HG03342 (cell line): ENCODE measurements around the gene MAPK12.
"Not testable (repeated sequence)": the region's sequence is repeated elsewhere in the genome, so short reads cannot be mapped to it uniquely, and the experiment has no call there.

Source experiments
- ATAC-seq: cut with Tn5 transposase; IDR thresholded peaks from one replicate; pipeline ENCODE4 v1.9.1; 2021; ENCODE audit warnings: mild to moderate bottlenecking, moderate library complexity; ENCODE audit not compliant: unreplicated experiment

Gene MAPK12

DNA sequence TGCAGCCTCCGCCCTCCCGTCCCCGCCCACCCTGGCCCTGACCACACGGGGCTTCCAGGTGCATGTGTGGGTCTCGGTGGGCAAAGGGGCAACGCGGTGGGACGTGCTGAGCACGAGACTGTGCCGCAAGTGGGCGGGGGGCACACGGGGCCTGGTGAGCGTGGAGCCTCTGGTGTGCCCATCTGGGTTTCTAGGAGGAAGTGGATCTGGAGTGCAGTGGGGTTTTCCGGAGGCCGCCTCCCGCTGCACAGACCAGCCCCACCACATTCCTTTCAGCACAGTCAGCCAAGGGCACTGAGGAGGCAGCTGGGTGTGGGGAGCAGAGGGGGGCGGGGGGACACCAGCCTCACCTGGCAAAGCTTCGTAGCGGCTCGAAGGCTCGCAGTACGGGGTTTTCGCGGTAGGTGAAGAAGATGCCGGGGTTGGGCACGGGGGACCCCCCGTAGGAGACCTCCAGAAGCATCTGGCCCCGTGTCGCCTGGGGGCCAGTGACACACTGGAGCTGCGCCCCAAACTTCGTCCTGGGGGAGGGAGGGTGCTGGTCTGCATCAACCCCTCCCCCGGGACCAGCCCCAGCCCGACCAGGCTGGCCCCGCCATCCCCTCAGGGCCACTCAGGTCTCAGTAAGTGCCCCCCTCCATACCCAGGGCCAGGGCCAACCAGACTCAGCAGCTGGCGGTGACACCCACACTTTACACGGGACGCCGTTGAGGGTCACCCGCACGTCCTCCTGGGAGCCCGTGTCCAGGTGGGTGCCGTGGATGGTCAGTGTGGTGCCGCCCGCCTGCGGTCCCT lies 21.1 kb upstream of the MAPK12 start:
- no peak for ATAC-seq

DNA sequence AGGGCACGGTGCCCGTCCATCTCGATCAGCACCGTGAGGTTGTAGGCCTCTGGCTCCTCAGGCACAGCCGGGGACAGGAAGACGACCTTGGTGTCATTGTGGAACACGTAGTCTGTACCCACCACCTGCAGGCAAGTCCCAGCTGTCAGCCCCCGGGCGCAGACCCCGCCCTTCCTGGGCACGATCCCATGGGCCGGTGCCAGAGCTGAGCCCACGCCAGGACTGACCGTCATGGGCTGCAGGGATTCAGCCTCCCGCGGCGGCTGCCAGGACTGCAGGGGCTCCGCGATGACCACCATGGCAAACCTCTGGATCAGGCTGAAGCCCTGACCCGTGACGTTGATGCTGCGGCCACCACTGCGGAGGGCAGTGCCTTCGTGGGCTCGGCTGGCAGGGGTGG lies 20.5 kb upstream of the MAPK12 start:
- ATAC-seq = no peak

DNA sequence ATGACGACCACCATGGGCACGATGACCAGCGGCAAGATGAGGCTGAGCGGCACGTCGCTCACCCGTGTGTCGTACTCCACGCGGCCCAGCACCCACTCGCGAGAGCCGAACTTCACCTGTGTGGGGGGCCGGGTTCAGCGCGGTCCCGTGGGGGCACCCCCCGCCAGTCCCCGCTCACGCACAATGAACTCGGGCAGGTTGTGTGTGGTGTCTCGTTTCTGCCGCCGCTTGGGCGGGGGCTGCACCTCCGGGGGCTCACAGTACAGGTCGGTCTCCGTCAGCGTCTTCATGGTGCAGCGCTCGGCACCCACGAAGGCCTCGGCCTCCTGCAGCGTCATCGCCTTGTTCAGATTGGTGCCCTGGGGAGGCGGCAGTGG lies 19.9 kb upstream of the MAPK12 start:
- ATAC-seq = no peak

DNA sequence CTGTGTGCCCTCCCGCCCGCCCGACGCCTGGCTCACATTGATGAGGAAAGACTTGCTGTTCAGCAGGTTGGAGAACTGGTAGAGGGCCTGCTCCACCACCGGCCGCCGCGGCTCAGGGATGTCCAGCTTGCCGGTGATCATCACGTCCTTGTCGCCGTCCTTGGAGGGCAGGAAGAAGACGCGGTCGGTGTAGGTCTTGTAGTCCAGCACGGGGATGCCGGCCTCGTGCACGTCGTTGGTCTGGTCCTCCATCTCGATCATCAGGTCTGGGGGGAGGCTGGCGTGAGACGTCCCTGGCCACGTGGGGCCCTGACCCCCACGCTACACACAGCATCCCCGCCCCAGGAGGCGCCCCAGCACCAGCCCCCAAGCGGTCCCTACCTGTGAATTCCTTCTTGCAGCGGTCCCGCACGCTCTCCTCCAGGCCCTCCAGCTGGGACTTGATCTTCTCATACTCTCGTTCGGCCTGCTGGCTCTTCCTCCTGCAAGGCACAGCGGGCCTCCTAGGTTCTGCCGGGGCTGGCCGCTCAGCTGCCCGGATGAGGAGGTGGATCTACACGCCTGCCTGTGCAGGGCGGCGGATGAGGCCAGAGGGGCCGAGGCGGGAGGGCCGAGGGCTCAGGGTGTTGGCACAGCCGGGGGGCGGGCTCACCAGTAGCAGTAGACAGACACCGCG lies 19.4 kb upstream of the MAPK12 start:
- no peak for ATAC-seq

DNA sequence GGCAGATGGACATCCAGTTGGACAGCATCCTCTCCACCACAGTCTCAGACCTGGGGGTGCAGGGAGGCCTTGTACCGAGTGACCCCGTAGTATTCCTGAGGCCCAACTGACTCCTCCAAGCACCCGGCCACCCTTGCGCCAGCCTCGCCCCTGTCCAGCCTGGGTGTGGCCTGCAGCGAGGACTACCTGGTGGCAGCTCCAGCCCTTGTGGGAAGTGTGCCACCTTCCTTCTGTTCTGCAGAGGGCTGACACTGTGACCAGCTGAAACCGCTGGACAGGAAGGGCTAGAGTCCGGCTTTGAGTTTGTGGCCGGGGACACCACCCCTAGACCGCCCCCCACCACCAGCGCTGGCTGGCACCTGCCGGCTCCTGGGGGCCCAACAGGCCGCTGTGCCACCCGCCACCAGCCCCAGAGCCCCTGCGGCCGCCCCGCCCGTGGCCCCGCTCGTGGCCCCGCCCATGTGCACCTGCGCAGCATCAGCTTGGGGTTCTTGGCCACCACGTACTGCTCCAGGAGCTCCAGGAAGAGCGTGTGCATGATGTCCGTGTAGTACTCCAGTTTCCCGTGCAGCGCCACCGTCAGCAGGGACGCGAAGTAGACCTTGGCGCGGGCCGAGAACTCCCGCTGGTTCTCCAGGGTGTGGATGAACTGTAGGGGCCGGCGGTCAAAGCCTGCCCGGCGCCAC lies 18.7 kb upstream of the MAPK12 start:
- no peak for ATAC-seq

DNA sequence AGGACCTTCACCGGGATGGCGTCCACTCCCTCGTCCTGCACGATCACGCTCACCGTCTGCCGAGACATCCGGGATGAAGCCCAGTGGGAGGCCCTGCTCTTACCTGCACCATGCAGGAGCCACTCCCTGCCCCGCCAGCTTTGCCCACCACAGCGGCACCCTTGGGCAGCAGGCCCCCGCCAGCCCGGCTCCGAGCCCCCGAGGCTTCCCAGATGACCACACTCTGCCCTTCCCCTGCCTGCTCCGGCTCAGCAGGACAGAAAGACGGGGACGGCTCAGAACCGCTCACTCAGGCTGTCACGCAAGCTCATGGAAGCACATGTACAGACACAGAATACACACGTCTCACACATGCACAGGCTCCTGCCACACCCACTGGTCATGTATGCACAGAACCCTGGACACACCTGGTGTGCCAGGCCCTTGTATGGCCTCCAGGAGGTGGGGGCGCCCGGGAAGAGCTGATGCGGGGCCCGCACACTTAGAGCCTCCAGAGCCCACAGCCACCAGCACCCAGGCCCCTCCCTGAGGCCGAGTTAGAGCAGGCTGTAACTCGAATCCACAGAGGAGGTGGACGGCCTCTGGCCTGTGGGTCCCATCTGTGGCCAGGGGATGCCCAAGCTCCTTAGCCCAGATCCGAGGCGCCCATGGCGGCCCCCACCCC lies 17.6 kb upstream of the MAPK12 start:
- no peak for ATAC-seq

DNA sequence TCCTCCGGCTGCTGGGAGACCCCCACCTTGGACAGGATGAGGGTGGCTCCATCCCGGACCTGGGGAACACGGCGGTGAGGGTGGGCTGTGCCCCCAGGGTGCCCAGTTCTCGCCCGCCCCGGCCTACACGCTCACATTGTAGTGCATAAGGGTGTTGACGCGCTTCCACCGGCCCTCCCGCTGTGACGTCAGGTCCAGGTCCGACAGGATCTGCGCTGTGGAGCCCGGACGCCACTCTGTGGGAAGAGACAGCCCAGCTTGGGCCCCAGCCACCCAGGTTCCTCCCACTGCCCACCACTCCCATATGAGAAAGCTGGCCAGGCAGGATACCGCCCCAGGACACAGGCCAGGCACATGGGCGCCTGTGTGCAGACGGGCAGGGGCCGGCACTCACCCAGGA lies 17.0 kb upstream of the MAPK12 start:
- no peak for ATAC-seq

DNA sequence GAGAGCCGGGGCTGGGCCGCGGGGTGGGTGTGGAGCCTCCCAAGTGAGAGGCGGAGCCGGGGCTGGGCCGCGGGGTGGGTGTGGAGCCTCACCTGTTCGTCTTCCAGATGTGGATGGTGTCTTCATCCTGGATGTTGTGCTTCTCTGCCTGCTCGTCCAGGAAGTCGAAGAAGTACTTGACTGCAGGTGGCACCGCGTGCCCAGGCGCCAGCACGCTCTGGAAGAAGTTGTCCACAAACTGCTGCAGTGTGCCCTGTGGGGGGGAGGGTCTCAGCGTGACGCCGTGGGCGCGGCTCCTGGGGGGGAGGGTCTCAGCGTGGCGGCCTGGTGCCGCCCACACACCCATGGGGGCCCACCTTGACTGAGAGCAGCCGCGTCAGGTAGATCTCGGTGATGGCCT lies 16.3 kb upstream of the MAPK12 start:
- ATAC-seq = no peak

DNA sequence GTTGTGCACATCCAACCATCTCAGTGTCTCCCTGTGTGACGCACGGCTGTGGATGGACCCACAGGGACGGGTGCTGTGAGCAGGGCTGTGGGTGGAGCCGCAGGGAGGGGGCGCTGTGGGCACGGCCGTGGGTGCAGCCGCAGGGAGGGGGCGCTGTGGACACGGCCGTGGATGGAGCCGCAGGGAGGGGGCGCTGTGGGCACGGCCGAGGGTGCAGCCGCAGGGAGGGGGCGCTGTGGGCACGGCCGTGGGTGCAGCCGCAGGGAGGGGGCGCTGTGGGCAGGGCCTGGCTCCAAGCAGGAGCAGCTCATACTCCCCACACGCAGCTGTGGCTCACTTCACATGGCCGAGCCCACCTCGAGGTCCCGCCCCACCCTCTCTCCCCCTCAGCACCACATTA lies 14.7 kb upstream of the MAPK12 start:
- ATAC-seq = no peak

DNA sequence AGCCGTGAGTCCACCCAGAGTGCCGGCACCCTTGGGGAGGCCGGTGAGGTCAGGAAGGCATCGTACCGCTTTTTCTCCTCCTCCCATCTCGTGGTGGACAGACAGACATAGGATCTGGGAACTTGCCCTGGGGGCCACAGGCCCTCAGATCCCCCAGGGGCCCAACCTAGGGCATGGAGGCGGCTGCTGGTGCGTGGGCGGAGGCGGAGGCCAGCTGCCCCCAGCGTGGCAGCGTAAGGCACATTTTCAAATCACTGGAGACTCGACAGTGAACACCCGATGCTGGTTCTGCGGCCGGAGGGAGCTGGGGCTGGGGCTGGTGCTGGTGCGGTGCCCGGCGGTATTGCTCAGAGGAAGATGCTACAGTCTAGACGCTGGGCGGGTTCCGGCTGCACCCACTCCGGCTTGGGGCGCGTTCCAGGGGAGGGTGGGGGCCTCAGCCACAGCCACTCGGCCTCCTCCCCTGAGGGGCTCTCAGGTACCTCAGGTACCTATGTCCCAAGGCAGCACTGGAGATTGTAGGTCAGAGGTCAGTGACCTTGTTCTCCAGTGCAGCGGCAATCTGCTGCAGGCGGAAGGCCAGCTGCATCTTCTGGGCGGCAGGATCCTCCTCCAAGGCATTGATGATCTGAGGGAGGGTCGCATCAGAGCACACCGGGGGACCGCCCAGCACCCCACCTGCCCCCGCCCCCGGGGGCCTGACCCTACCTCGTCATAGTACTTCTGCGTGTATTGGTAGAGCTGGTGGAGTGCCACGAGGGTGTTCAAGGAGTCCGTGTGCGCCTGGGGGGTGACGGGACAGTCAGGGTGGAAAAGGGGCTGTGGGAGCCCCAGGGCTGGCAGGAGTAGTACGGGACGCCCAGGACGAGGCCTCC lies 13.9 kb upstream of the MAPK12 start:
- no peak for ATAC-seq

DNA sequence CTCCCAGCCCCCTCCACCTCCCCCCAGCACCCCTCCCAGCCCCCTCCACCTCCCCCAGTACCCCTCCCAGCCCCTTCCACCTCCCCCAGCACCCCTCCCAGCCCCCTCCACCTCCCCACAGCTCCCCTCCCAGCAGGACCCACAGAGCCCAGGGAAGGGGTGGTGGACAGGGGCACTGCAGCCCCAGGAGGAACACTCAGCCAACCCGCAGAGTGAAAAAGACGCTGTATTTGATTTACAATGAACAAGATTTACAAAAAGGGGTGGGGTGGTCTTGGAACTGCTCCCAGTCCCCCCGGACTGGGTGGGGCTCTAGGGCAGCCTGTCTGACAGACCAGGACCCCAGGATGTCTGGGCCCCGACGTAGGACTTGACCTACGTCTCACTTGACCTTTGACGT lies 13.3 kb upstream of the MAPK12 start:
- ATAC-seq = no peak

DNA sequence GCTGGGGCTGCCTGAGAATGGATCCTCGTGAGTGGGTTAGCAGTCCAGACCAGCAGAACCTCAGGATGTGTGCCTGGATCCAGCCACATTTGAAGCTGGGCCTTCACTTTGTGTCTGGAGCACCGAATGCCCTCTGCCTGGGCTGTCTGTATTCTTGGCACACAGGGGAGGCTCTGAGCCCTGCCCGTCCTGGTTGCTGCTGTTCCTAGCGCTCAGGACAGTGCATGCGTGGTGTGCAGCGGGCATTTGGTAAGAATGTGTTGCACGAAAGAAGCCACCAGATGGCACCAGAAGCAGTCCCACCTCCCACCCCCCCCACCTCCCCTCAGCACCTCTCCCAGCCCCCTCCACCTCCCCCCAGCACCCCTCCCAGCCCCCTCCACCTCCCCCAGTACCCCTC lies 12.8 kb upstream of the MAPK12 start:
- no peak for ATAC-seq

DNA sequence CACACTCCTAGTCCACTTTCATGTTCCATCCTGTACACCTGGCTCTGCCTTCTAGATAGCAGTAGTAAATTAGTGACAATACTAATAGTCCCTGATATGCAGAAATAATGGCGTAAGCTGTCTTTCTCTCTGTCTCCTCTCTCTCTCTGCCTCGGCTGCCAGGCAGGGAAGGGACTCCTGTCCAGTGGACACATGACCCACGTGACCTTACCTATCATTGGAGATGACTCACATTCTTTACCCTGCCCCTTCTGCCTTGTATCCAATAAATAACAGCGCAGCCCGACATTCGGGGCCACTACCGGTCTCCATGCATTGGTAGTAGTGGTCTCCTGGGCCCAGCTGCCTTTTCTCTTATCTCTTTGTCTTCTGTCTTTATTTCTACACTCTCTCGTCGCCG lies 12.3 kb upstream of the MAPK12 start:
- ATAC-seq = not testable (repeated sequence)

DNA sequence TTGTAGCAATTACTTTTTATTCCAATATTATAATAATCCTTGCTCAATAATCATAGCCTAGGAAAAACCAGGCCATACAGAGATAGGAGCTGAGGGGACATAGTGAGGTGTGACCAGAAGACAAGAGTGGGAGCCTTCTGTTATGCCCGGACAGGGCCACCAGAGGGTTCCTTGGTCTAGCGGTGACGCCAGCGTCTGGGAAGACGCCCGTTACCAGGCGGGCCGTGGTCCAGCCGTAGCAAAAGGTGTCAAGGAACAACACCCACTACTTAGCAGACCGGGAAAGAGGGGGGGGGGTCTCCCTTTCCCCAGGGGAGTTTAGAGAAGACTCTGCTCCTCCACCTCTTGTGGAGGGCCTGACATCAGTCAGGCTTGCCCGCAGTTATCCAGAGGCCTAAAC lies 11.9 kb upstream of the MAPK12 start:
- not testable (repeated sequence) for ATAC-seq

DNA sequence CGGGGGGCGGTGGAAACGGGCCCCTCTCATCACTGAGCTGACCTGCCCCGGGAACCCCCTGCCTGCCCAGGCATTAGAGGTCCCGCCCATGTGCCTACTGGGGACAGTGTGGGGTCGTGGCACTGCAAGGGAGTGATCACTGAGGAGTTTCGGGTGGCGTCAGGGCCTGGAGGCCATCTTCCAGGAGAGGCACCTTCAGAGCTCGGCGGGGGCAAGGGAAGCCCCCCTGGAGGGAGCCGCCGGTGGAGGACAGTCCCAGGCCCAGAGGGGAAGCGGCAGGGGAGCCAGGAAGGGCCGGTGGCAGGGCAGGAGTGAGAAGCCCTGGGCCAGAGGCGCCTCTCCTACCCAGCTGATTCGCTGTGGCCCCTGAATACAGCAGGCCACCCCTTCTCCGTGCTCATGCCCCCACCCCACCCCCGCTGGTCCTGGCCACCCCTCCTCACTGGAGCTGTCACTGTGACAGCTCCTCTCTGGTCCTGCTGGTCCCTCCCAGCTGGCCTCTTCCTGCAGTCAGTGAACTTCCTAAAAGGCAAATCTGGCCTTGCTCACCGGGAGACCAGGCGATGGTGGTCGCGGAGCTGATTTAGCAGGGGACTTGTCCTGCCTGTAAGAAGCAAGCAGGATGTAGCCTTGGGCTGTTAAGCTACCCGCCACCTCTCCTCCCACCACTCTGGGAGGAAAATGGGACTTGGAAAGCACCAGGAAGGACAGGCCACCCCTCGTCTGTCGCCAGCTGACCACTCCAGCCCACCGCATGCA lies 10.7 kb upstream of the MAPK12 start:
- no peak for ATAC-seq

DNA sequence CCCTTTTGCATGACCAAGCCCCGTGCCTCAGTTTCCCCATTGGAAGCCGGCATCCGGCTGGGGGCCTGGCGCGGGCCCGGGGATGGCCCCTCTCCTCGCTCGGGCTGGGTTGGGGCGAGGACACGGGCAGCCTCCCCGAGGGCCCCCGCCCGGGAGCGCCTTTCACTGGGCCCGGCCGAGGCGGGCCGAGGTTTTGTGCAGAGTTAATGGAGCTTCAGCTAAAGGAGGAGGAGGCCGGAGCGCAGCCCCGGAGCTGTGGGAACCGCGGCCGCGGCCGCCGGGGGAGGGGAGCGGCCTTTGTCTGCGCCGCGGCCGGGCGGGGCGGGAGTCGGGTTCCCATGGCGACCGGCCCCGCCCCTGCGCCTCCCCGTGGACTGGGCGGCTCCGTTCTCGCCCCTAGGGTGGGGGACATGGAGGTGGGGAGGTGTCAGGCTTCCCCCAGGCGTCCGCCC lies 10.1 kb upstream of the MAPK12 start:
- ATAC-seq = no peak

DNA sequence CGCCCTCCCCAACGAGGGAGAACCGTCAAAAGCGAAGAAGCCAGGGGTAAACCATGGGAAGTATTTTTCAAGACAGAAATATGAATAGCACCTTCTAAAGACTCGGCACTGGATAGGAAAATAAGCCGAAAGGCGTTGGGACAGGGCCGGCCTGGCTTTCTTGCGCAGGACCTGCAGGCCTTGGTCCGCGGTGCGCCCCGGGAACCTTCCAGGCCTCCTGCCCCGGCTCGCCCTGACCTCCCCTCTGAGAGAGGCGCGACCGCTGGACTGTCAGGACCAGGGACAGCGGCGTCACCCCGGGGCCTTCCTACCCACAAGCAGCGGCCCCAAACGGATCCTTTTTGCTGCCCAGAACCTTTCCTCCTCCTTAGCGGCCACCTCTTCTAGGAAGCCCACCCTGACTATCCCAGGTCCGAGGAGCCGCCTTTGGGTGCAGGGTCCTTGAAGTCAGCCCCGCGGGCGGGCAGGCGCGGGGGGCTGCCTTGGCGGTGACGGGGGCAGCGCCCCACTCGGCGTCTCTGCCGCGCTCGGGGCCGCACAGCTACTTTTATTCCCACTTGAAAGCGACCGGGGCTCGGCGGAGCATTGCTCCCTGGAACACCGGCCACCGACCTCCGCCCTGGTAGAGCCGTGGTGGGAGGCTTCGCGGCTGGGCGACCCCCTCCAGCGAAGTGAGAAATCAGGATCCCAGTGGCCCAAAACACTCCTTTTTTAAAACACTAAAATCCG lies 9.3 kb upstream of the MAPK12 start:
- no peak for ATAC-seq

DNA sequence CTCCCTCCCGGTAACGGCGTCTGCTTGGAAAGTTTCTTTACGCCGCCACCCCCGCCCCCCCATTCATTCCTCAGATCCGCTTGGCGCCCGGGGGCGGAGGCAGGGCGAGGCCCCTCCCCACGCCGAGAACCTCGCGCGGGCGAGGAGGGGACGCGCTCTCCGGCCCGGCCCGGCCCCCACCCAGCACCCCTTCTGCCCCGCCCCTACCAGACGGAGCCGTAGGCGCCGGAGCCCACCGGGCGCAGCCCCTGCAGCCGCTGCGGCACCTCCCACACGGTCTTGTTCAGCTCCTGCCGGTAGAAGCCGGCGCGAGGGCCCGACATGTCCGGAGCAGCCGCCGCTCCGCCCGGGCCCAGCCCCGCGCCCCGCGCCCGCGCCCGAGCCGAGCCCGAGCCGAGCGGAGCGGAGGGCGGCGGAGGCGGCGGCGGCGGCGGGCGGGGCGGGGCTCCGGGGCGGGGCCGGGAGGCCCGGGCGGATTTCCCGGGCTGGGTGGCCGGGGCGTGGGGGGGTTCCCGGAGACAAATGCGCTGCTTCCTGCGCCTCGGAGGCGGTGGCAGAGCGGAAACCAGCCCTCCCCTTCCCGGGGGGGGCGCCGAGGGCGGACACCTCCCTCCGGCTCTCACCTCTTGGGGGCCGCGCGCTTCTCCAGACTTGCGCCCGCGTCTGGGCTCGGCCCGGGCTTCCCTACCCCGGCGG lies 8.6 kb upstream of the MAPK12 start, which contains the start of gene MAPK11:
Gene MAPK11 (minus strand): TSS at position 411 of the 696 bp plus-strand sequence. CDS start 88 bp downstream, at position 323.
- ATAC-seq = no peak
